Neural cell (in vitro differentiated cells): ENCODE results near the gene C16orf96. TPM values are rescaled to one million over a fixed set of nuclear protein-coding genes. Genes with fewer than 3 reads are reported as not detected.

Experiments
- H2AFZ ChIP-seq: fragments of 200-600, 300-800 bp; sonication (generic), shearing (Covaris generic); 2 replicates; pipeline ENCODE4 v1.6.0; 2014; ENCODE audit warnings: low read depth, mild to moderate bottlenecking, antibody characterized with exemption, low read length, moderate library complexity
- H3F3A ChIP-seq: fragments of 200-600 bp; shearing (Covaris generic); 2 replicates; pipeline ENCODE4 v1.6.1; 2016; ENCODE audit warnings: mild to moderate bottlenecking, moderate library complexity, mixed read lengths, antibody characterized with exemption, low read length; ENCODE audit not compliant: insufficient read depth, poor library complexity, severe bottlenecking
- H3K27ac ChIP-seq: fragments of 200-600, 300-800 bp; sonication (generic), shearing (Covaris generic); 2 replicates; pipeline ENCODE4 v1.5.1; 2014; ENCODE audit warnings: mild to moderate bottlenecking, low read length, moderate library complexity
- H3K27me3 ChIP-seq: fragments of 300-800, 200-600 bp; sonication (generic), shearing (Covaris generic); 2 replicates; pipeline ENCODE4 v1.6.0; 2014; ENCODE audit warnings: mild to moderate bottlenecking, low read depth, low read length, moderate library complexity; ENCODE audit not compliant: insufficient read depth
- H3K36me3 ChIP-seq: fragments of 300-800, 200-600 bp; sonication (generic), shearing (Covaris generic); 2 replicates; pipeline ENCODE4 v1.5.1; 2014; ENCODE audit warnings: mild to moderate bottlenecking, antibody characterized with exemption, low read length, moderate library complexity; ENCODE audit not compliant: insufficient read depth
- H3K4me2 ChIP-seq: fragments of 300-800, 200-600 bp; sonication (generic), shearing (Covaris generic); 2 replicates; pipeline ENCODE4 v1.6.0; 2014; ENCODE audit warnings: mild to moderate bottlenecking, low read length
- H3K4me3 ChIP-seq: fragments of 300-800, 200-600 bp; sonication (generic), shearing (Covaris generic); 2 replicates; pipeline ENCODE4 v1.5.1; 2014; ENCODE audit warnings: mild to moderate bottlenecking, low read length, moderate library complexity
- H3K79me2 ChIP-seq: fragments of 200-600 bp; shearing (Covaris generic); replicated peaks from 2 replicates; pipeline ENCODE4 v1.6.0; 2014; ENCODE audit warnings: mild to moderate bottlenecking, low read length, moderate library complexity; ENCODE audit not compliant: insufficient read depth
- H3K9ac ChIP-seq: fragments of 300-800, 200-600 bp; sonication (generic), shearing (Covaris generic); 2 replicates; pipeline ENCODE4 v1.6.1; 2016; ENCODE audit warnings: mild to moderate bottlenecking, low read length, mixed read lengths
- H3K9me2 ChIP-seq: fragments of 200-600 bp; shearing (Covaris generic); 2 replicates; pipeline ENCODE4 v1.6.1; 2016; ENCODE audit warnings: mild to moderate bottlenecking, low read length, mixed read lengths; ENCODE audit not compliant: insufficient read depth
- H3K9me3 ChIP-seq: fragments of 200-600, 300-800 bp; sonication (generic), shearing (Covaris generic); 2 replicates; pipeline ENCODE4 v1.6.1; 2016; ENCODE audit warnings: mild to moderate bottlenecking, mixed run types, low read length, moderate library complexity, mixed read lengths
- H4K20me1 ChIP-seq: fragments of 200-600 bp; shearing (Covaris generic); 2 replicates; pipeline ENCODE4 v1.6.1; 2016; ENCODE audit warnings: mild to moderate bottlenecking, mixed run types; ENCODE audit not compliant: insufficient read depth
- EP300 ChIP-seq: fragments of 450-650 bp; conservative IDR thresholded peaks from 2 replicates; pipeline ENCODE4 v1.6.1; 2014; ENCODE audit warnings: antibody characterized with exemption, mild to moderate bottlenecking, moderate library complexity; ENCODE audit not compliant: poor library complexity, severe bottlenecking
- EZH2 ChIP-seq: fragments of 200-600, 300-800 bp; shearing (Covaris generic), sonication (generic); IDR thresholded peaks from 2 replicates; pipeline ENCODE4 v1.6.1; 2014; ENCODE audit warnings: antibody characterized with exemption, low read length, borderline replicate concordance, mild to moderate bottlenecking; ENCODE audit not compliant: insufficient read depth, poor library complexity, severe bottlenecking
- MXI1 ChIP-seq: fragments of 450-650 bp; conservative IDR thresholded peaks from 2 replicates; pipeline ENCODE4 v1.6.1; 2014; ENCODE audit warnings: antibody characterized with exemption, mild to moderate bottlenecking; ENCODE audit not compliant: poor library complexity, severe bottlenecking
- POLR2AphosphoS5 ChIP-seq: IDR thresholded peaks from 2 replicates; pipeline ENCODE4 v1.6.1; 2012
- RAD21 ChIP-seq: fragments of 450-650 bp; conservative IDR thresholded peaks from 2 replicates; pipeline ENCODE4 v1.6.1; 2014; ENCODE audit warnings: antibody characterized with exemption, mild to moderate bottlenecking, moderate library complexity
- SMC3 ChIP-seq: fragments of 450-650 bp; conservative IDR thresholded peaks from 2 replicates; pipeline ENCODE4 v1.6.1; 2014; ENCODE audit warnings: antibody characterized with exemption, mild to moderate bottlenecking, moderate library complexity; ENCODE audit not compliant: poor library complexity
- TAF1 ChIP-seq: IDR thresholded peaks from 2 replicates; pipeline ENCODE4 v1.6.1; 2012; ENCODE audit warnings: low read depth
- polyA plus RNA-seq: library from polyadenylated mRNA; depleted of rRNA; stranded (reverse); fragments of >200 nt; gene quantifications from 2 replicates; pipeline ENCODE4 v1.2.3, GENCODE V29; 2014
- TF ChIP-seq, protein P1 (sequence below): IDR thresholded peaks from 2 replicates; pipeline ENCODE4 v1.6.1; 2012; ENCODE audit warnings: borderline replicate concordance
- TF ChIP-seq, protein P2 (sequence below): fragments of 450-650 bp; IDR thresholded peaks from 2 replicates; pipeline ENCODE4 v1.5.1; 2014; ENCODE audit warnings: antibody characterized with exemption, mild to moderate bottlenecking, moderate library complexity; ENCODE audit not compliant: poor library complexity, severe bottlenecking

The C16orf96 gene
- polyA plus RNA-seq, 1 donor from 2014 or later: 0.21 TPM

DNA sequence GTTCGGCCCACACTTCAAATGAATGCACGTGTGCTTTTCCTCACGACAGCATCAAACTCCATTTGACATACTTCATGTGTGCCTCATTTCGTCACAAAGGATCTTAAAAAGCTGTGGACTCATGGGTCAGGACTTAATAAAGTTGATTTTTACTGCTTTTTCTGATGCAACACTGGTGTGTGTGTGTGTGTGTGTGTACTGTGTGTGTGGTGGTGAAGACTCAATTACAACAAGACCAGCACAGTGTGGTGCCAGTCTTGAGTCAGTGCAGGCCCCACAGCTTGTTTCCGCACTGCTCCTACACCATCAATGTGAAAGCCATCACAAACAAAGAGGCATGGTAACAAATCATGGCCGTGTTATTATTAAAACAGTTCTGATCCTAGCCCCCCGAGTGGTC lies 35.2 kb upstream of the C16orf96 start:
- H3K36me3 ChIP-seq: no peaks in the 10 kb centered on the region
- no peak overlapping the region for H3K9ac ChIP-seq
- H2AFZ ChIP-seq: no peak overlapping the region
- H3K27ac ChIP-seq: no peak overlapping the region
- H3K79me2 ChIP-seq: no peaks in the 10 kb centered on the region
- H3K9me3 ChIP-seq: no peaks in the 10 kb centered on the region
- H3F3A ChIP-seq: no peaks in the 10 kb centered on the region
- H3K27me3 ChIP-seq: no peaks in the 10 kb centered on the region
- H4K20me1 ChIP-seq: no peaks in the 10 kb centered on the region
- TF ChIP-seq, protein P1, sequence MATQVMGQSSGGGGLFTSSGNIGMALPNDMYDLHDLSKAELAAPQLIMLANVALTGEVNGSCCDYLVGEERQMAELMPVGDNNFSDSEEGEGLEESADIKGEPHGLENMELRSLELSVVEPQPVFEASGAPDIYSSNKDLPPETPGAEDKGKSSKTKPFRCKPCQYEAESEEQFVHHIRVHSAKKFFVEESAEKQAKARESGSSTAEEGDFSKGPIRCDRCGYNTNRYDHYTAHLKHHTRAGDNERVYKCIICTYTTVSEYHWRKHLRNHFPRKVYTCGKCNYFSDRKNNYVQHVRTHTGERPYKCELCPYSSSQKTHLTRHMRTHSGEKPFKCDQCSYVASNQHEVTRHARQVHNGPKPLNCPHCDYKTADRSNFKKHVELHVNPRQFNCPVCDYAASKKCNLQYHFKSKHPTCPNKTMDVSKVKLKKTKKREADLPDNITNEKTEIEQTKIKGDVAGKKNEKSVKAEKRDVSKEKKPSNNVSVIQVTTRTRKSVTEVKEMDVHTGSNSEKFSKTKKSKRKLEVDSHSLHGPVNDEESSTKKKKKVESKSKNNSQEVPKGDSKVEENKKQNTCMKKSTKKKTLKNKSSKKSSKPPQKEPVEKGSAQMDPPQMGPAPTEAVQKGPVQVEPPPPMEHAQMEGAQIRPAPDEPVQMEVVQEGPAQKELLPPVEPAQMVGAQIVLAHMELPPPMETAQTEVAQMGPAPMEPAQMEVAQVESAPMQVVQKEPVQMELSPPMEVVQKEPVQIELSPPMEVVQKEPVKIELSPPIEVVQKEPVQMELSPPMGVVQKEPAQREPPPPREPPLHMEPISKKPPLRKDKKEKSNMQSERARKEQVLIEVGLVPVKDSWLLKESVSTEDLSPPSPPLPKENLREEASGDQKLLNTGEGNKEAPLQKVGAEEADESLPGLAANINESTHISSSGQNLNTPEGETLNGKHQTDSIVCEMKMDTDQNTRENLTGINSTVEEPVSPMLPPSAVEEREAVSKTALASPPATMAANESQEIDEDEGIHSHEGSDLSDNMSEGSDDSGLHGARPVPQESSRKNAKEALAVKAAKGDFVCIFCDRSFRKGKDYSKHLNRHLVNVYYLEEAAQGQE: no peak
- TF ChIP-seq SMC3 (no peak), RAD21 (no peak), EP300 (no peak), POLR2AphosphoS5 (no peak), MXI1 (no peak), TAF1 (no peak), EZH2 (no peak)
- TF ChIP-seq, protein P2, sequence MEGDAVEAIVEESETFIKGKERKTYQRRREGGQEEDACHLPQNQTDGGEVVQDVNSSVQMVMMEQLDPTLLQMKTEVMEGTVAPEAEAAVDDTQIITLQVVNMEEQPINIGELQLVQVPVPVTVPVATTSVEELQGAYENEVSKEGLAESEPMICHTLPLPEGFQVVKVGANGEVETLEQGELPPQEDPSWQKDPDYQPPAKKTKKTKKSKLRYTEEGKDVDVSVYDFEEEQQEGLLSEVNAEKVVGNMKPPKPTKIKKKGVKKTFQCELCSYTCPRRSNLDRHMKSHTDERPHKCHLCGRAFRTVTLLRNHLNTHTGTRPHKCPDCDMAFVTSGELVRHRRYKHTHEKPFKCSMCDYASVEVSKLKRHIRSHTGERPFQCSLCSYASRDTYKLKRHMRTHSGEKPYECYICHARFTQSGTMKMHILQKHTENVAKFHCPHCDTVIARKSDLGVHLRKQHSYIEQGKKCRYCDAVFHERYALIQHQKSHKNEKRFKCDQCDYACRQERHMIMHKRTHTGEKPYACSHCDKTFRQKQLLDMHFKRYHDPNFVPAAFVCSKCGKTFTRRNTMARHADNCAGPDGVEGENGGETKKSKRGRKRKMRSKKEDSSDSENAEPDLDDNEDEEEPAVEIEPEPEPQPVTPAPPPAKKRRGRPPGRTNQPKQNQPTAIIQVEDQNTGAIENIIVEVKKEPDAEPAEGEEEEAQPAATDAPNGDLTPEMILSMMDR: no peak
- no peak overlapping the region for H3K4me3 ChIP-seq
- no peaks in the 10 kb centered on the region for H3K9me2 ChIP-seq
- no peak overlapping the region for H3K4me2 ChIP-seq

DNA sequence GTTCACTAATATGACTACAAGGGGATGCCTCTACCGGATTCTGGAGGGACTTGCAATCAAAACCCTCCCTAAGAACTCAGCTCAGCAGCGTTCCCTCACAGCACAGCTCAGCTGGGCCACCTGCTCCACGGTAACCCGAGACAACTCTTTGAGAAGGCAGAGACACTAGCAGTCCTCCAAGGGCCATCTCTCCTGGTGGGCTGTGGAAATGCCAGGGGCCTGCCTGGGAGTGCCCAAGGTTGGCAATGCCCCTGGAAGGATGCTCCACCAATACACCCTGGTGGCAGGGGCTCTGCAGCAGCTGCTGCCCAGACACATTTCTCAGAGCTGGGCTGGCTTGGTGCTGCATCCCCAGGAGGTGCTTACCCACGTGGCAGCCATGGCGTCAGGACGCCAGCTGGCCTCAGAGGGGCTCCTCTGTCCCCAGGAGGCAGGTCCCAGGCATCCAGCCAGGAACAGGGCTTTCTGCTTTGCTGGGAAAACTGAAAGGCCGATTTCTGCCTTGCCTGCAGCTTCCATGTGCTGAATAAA lies 34.0 kb upstream of the C16orf96 start:
- H4K20me1 ChIP-seq: no peaks in the 10 kb centered on the region

More for the DNA sequence above, 34.0 kb upstream of the C16orf96 start:
- H3K79me2 ChIP-seq: no peaks in the 10 kb centered on the region
- H3K9me3 ChIP-seq: no peaks in the 10 kb centered on the region
- TF ChIP-seq EP300: no peak
- no peak for TF ChIP-seq POLR2AphosphoS5
- TF ChIP-seq EZH2: no peak
- TF ChIP-seq MXI1: no peak
- TF ChIP-seq, protein P2: no peak
- TF ChIP-seq RAD21: no peak
- TF ChIP-seq TAF1: no peak
- TF ChIP-seq SMC3: no peak
- TF ChIP-seq, protein P1: no peak
- no peak overlapping the region for H3K4me2 ChIP-seq
- no peak overlapping the region for H3K9ac ChIP-seq
- H3K36me3 ChIP-seq: no peaks in the 10 kb centered on the region
- H2AFZ ChIP-seq: no peak overlapping the region
- H3K27me3 ChIP-seq: no peaks in the 10 kb centered on the region
- no peaks in the 10 kb centered on the region for H3F3A ChIP-seq
- no peaks in the 10 kb centered on the region for H3K9me2 ChIP-seq
- H3K27ac ChIP-seq: no peak overlapping the region
- H3K4me3 ChIP-seq: no peak overlapping the region
